ENCODE measurements around the gene CELA3A. TPM values are rescaled to one million over a fixed set of nuclear protein-coding genes. Genes with fewer than 3 reads are reported as not detected.
A peak's percentile ranks its signal among the peaks of the same experiment; 100 is the strongest.
"Not testable (repeated sequence)": the region's sequence is repeated elsewhere in the genome, so short reads cannot be mapped to it uniquely, and the experiment has no call there.

Gene CELA3A
- total RNA-seq, 1 donor = not detected

GRCh38 chr1:22024485-22025367, 23.3 kb downstream of the CELA3A start:
- TF ChIP-seq CTCF (IDR thresholded peaks at IDR 0.05; ENCODE audit: insufficient read depth, low read depth, low read length) = no peak
- DNase-seq (ENCODE audit: low read depth) = peak; percentile 88
- peak overlapping the region; percentile 80 for H3K4me3 ChIP-seq (ENCODE audit: low read depth, low read length)

GRCh38 chr1:22025368-22026155, 24.1 kb downstream of the CELA3A start:
- peak; percentile 95 for DNase-seq (ENCODE audit: low read depth)
- TF ChIP-seq CTCF (IDR thresholded peaks at IDR 0.05; ENCODE audit: insufficient read depth, low read depth, low read length) = no peak

GRCh38 chr1:22026924-22027289, 25.4 kb downstream of the CELA3A start:
- H3K4me3 ChIP-seq (ENCODE audit: low read depth, low read length) = no peak overlapping the region
- TF ChIP-seq CTCF (IDR thresholded peaks at IDR 0.05; ENCODE audit: insufficient read depth, low read depth, low read length) = no peak
- DNase-seq (ENCODE audit: low read depth) = no peak

More at GRCh38 chr1:22025368-22026155, 24.1 kb downstream of the CELA3A start:
- peak overlapping the region; percentile 80 for H3K4me3 ChIP-seq (ENCODE audit: low read depth, low read length)

- no peak overlapping the region for H3K4me3 ChIP-seq (ENCODE audit: low read depth, low read length)
- DNase-seq (ENCODE audit: low read depth) = no peak
- no peak for TF ChIP-seq CTCF (IDR thresholded peaks at IDR 0.05; ENCODE audit: insufficient read depth, low read depth, low read length)
These were observed 28.6 kb downstream of the CELA3A start for GRCh38 chr1:22030057-22030456.

- DNase-seq (ENCODE audit: low read depth) = no peak
- H3K4me3 ChIP-seq (ENCODE audit: low read depth, low read length) = no peak overlapping the region
- no peak for TF ChIP-seq CTCF (IDR thresholded peaks at IDR 0.05; ENCODE audit: insufficient read depth, low read depth, low read length)
These were observed 29.0 kb downstream of the CELA3A start for GRCh38 chr1:22030473-22030872.

- DNase-seq (ENCODE audit: low read depth) = peak; percentile 69
- no peak for TF ChIP-seq CTCF (IDR thresholded peaks at IDR 0.05; ENCODE audit: insufficient read depth, low read depth, low read length)
- H3K4me3 ChIP-seq (ENCODE audit: low read depth, low read length) = no peak overlapping the region
These were observed 29.9 kb downstream of the CELA3A start for GRCh38 chr1:22031214-22031962.

- H3K4me3 ChIP-seq (ENCODE audit: low read depth, low read length); DNase-seq (ENCODE audit: low read depth): not testable (repeated sequence)
These were observed 33.4 kb downstream of the CELA3A start for GRCh38 chr1:22034834-22035233.

Data from fibroblast of villous mesenchyme (primary cell).